ENCODE data around the gene POLRMT.

- TF ChIP-seq, protein P1, sequence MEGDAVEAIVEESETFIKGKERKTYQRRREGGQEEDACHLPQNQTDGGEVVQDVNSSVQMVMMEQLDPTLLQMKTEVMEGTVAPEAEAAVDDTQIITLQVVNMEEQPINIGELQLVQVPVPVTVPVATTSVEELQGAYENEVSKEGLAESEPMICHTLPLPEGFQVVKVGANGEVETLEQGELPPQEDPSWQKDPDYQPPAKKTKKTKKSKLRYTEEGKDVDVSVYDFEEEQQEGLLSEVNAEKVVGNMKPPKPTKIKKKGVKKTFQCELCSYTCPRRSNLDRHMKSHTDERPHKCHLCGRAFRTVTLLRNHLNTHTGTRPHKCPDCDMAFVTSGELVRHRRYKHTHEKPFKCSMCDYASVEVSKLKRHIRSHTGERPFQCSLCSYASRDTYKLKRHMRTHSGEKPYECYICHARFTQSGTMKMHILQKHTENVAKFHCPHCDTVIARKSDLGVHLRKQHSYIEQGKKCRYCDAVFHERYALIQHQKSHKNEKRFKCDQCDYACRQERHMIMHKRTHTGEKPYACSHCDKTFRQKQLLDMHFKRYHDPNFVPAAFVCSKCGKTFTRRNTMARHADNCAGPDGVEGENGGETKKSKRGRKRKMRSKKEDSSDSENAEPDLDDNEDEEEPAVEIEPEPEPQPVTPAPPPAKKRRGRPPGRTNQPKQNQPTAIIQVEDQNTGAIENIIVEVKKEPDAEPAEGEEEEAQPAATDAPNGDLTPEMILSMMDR (IDR thresholded peaks at IDR 0.05): no peak
- no peak for TF ChIP-seq POLR2A (IDR thresholded peaks at IDR 0.05)
Measured at GRCh38 chr19:657611-658010, 24.3 kb upstream of the POLRMT start.
